Tongue (tissue), 2 donors: ENCODE data around the gene MXD3. TPM values are rescaled to one million over a fixed set of nuclear protein-coding genes. Genes with fewer than 3 reads are reported as not detected.
"Not testable (repeated sequence)": the region's sequence is repeated elsewhere in the genome, so short reads cannot be mapped to it uniquely, and the experiment has no call there.

Experiments
- DNase-seq: peaks from one replicate; pipeline ENCODE4 v3.0.0-alpha.2; 2015
- total RNA-seq: library from RNA; depleted of rRNA; stranded (reverse); fragments of >200 nt; gene quantifications from one replicate; pipeline ENCODE4 v1.2.3, GENCODE V29; 2014

MXD3 gene, protein sequence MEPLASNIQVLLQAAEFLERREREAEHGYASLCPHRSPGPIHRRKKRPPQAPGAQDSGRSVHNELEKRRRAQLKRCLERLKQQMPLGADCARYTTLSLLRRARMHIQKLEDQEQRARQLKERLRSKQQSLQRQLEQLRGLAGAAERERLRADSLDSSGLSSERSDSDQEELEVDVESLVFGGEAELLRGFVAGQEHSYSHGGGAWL
- total RNA-seq, result 32.8 TPM

GRCh38 chr5:177311723-177312648 lies at the start of gene MXD3:
MXD3 (minus strand) TSS chr5:177311898; CDS start chr5:177311830, 68 bp downstream.
- peak; percentile 99 for DNase-seq

DNA sequence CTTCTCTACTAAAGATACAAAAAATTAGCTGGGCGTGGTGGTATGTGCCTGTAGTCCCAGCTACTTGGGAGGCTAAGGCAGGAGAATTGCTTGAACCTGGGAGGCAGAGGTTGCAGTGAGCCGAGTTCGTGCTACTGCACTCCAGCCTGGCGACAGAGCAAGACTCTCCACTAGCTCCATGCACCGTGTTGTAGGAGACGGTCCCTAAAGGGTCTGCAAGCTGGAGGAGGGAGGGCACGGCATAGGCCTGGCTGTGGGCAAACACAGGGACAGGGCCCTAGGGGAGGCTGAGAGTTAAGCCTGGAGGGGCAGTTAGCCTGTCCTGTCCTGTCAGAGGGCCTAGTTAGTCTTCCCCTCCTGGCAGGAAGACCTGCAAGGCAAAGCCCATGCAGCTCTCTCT lies 49.0 kb upstream of the MXD3 start:
- not testable (repeated sequence) for DNase-seq

DNA sequence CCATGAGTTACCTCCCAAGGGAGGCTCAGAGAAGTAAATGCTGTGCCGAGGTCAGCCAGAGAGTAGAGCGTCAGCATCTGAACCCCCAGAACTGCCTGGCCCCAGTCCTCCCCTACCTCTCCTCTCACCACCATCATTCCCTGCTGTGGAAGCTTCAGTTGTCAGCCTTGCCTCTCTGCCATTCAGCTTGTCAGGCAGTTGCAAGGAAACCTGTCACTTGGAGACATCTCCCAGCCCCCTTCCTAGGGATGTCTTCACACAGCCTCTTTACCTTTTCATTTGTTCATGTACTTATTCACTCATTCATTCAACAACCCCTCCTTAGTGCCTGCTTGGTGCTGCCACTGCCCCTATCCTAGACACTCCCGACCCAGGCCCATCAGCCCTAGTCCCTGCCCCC lies 48.2 kb upstream of the MXD3 start:
- no peak for DNase-seq

DNA sequence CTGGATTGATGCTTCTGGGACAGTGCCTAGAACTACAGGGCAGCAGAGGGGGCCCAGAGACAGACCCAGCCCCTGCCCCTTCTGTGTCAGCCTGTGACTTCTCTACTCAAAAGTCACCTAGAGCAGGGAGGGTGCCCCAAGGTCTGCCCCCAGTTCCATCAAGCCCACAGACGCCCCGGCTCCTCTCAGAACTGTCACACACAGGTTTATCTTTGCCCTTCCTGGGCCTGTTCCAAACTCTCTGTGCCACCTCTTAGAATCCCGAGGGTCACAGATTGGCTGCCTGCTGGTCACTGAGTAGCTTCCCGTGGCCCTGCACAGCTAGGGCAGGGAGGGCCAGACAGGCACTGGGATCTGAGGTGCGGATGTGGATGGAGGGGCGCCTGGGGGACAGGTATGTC lies 47.8 kb upstream of the MXD3 start:
- no peak for DNase-seq

GRCh38 chr5:177358370-177358819 lies 46.7 kb upstream of the MXD3 start:
- no peak for DNase-seq

DNA sequence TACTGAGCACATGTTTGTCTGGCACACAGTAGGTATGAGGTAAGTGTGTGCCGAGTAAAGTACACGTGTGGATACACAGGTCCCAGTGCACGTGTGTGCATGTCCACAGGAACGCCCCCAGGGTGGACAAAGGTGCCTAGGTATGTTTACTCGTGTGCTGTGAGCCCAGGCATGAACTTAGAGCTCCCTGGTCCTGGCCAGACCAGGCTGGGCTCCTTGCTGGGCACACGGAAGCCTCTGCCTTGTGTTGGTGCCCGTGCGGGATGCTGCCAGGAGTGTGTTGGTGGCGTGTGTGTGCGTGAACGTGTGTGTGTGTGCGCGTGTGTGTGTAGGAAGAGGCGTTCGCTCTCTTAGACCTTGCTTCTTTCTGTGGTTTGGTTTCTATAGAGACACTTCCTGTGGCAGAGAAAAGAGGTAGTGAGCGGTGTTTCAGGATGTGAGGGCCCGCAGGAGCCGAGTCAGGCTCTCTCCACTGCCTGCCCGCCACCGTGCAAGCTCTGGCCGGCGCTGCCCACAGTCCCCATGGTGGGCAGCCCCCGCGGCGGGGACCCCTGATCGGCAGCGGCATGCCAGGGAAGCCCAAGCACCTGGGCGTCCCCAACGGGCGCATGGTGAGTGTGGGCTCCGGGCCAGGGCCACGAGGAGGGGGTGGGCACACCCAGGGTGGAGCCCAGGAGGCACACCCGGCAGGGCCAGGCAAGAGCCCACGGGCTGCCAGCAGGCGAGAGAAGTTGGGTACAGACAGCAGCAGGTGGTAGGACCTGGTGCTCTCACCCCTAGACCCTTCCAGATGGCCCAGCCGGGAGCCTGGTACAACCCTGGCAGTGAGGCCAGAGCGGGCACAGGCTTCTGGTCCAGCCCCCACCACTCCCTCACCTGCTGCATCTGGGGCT lies 46.0 kb upstream of the MXD3 start, which contains the start of gene RGS14:
Gene RGS14, plus strand, starts transcription at position 466 of the 893 bp plus-strand sequence. Its CDS starts 101 bp downstream, at position 567.
- DNase-seq, result peak; percentile 37

DNA sequence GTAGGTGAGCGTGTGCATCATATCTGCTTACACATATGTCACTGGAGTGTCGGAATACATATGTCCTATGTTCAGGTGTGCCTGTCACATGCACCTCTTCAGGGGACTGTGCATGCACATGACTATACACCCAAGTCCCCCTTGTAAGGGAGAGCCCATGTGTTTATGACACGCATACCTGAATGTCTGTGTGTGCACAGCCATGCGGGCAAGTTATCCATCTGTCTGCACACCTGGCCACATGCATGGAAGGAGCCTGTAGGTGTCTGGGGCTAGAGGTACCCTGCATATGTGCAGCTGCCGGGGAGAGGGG lies 45.4 kb upstream of the MXD3 start:
- no peak for DNase-seq

DNA sequence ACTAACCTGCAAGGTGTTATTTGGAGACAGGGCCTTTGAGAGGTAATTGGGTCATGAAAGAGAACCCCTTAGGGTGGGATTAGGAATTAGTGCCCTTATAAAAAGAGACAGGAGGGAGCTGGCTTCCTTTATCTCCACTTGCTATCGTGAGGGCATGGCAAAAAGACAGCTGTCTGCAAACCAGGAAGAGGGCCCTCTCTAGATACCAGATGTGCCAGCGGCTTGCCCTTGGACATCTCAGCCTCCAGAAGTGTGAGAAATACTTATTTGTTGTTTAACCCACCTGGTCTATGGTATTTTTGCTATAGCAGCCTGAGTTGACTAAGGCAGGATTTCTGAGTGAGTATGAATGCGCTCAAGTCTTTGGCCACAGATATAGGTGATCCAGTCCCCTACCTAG lies 45.0 kb upstream of the MXD3 start:
- no peak for DNase-seq

DNA sequence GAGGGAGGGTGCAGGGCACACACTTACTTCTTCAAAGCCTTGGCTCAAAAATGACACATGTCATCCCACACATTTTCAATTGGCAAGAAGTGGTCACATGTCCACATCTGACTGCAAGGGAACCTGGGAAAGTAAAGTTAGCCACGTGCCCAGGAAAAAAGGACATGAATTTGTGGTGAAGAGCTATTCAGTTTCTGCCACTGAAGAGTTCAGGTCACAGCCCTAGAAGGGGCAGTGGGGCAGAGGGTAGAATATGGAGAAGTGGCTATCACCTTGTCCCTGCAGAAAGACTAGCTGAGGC lies 44.1 kb upstream of the MXD3 start:
- DNase-seq, result no peak

DNA sequence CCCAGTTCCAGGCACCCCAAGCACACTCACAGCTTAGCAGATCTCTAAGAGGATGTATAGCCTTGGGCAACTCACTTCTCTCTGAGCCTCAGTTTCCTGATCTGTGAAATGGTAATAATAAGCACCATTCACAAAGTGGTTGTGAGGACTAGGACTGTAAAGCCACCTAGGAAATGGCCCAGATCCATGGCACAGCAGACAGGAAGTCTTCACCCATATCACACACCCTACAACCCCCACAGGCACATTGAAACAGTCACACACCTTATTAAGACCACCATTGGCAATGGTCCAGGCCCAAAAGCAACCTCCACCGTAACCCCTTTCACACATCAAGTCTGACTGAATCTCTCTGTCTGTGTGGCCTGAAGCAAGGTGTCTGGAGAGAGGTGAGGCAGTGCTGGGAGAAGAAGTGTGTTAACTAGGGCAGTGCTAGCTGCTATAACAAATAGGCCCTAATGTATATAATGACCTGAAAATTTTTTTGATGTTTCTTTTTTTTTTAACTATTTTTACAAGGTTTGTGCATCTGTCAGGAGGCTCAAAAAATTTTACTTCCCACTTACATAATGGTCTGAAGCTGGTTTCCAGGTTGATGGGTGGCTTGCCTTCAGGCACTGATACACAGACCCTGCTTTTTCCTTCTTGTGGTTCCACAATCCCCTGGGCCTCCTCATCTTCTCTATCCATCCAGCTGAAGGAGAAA lies 43.6 kb upstream of the MXD3 start:
- DNase-seq, result no peak

DNA sequence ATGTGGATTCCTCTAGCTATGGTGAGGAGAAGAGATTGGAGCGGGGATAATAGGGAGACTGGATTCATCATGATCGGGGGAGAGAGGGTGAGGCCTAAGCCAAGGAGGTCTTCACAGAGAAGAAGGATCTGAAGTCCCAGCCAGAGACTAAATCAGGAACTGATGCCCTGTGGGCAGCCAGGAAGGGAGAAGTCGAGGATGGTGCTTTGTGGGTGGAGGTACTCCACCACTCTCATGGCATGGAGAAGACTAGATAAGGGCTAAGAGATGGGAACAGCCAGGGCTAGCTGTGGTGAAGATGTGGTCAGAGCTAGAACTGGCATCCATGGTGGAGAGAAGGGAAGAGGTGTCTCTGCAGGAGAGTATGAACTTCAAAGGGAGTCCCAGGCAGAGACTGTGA lies 43.0 kb upstream of the MXD3 start:
- no peak for DNase-seq

DNA sequence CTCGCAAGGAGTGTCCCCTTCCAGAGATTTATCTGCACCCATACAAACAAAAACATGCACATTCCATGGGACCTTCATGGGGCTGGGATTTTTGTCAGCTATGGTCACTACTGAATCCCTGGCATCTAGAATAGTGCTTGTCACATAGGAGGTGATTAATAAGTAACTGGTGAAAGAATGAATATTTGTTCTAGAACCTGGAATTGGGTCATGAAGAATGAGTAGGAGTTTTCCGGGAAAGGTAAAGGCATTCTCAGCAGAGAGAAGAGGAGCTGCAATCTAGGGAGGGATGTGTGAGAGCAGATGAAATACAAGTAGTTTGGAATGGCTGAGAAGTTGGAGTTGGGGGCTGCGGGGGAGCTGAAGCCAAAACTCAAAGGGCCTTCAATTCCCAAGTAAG lies 42.6 kb upstream of the MXD3 start:
- DNase-seq, result no peak

GRCh38 chr5:177353093-177353492 lies 41.4 kb upstream of the MXD3 start:
- DNase-seq, result no peak

DNA sequence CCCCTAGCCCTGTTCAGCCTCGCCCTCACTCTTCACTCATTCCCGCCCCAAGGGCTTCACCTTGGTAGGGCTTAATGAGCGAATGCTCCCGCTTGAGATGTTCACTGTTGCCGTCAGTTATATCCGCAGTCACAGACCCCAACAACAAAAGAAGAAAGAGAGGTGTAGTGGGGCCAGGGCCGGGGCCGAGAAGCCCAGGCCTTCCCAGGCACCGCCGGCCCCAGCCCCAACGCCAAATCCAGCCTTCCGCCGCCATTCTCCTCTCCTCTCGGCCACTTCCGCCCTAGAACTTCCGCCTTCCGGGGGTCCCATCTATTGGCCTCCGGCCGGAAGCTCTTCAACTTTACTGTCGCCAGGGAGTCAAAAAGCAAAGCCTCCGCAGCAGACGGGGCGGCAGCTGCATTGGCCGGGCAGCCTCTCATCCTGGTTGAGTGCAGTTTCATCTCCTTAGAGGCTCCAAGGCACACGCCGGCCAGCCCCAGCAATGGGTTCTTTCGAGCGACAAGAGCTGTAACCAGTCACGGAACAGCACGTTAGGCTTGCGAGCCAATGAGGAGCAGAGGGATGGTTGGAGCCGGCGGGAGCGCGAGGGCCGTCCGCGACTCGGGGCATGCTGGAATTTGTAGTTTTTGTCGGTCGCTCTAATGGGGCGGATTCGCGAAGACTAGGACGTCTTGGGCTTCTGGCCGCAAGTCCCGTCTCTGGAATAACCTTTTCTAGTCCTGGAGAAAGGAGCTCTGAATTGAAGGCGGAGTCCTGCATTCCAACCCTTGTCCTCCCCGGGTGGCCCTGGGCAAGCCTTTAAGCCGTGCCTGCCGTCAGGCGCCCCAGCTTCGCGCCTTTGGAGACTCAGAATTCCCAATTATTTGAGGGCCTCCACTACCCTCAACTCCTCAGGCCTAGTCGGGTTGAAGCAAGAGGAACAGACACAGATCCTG lies 40.0 kb upstream of the MXD3 start, which contains the start of gene LMAN2:
Gene LMAN2, minus strand, starts transcription at position 277 of the 938 bp plus-strand sequence. Its CDS starts 21 bp downstream, at position 256.
- peak; percentile 98 for DNase-seq

- DNase-seq, result no peak
Measured at GRCh38 chr5:177350776-177351391, 39.2 kb upstream of the MXD3 start.

GRCh38 chr5:177349762-177350161 lies 38.1 kb upstream of the MXD3 start:
- no peak for DNase-seq

- no peak for DNase-seq
Measured at GRCh38 chr5:177349362-177349647, 37.6 kb upstream of the MXD3 start.

DNA sequence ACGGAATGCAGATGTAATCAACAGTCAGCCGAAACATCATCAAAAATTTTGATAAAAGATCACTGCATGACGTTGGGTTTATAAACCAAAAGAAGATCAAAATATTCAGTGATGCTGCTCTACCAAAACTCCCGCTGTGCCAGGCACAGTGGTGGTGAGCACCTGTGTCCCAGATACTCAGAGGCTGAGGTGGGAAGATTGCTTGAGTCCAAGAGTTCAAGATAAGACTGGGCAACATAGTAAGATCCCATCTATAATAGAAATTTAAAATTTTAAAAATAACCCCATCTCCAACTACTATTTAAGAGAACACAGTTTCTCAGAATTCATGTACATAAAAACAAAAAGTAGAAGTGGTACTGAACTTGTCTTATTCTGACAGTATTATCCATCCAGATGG lies 36.0 kb upstream of the MXD3 start:
- no peak for DNase-seq

DNA sequence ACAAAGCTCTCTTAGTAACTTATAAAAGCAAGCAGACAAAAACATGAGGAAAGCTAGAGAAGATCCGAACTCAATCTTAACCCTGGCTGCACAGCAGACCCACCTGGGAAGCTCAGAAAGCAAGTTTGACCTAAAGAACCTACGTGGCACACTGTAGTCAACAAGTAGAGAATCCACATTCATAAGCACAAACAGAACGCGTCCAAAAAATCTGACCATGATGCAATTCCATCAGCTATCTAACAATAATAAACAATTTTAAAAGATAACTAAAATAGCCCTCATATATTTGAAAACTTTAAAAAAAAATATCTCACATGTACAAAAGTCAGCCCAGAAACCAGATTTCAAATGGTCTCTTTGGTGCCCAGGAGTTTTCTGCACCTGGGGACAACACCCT lies 35.1 kb upstream of the MXD3 start:
- DNase-seq, result no peak

GRCh38 chr5:177344891-177345290 lies 33.2 kb upstream of the MXD3 start:
- DNase-seq, result no peak

GRCh38 chr5:177343777-177344176 lies 32.1 kb upstream of the MXD3 start:
- no peak for DNase-seq
